NCI-H82 treated with DMSO at 0.1 percent for 48 hours (cell line): Measurements from ENCODE around the gene PEX14.
"Not testable (repeated sequence)": the region's sequence is repeated elsewhere in the genome, so short reads cannot be mapped to it uniquely, and the experiment has no call there.

ENCODE experiments used
- DNase-seq: peaks from one replicate; lab custom pipeline; 2025; ENCODE audit not compliant: unreplicated experiment; lab: John Stamatoyannopoulos, UW

The PEX14 gene

DNA sequence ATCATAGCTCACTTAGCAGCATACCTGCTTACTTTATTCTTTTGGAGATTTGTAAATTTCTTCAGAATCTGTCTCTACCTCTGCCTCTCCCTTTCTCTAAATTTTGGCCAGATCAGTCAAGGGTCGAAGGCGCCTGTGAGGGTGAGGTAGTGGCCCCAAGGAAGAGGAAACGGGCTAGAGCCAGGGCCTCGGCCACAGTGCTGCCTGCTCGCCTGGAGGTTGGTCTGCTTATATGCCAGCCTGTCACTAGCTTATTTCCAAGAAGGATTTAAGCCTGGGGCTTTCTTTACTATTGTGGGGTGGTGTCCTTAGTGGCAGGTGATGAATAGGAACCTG lies 19.6 kb downstream of the PEX14 start:
- no peak for DNase-seq

DNA sequence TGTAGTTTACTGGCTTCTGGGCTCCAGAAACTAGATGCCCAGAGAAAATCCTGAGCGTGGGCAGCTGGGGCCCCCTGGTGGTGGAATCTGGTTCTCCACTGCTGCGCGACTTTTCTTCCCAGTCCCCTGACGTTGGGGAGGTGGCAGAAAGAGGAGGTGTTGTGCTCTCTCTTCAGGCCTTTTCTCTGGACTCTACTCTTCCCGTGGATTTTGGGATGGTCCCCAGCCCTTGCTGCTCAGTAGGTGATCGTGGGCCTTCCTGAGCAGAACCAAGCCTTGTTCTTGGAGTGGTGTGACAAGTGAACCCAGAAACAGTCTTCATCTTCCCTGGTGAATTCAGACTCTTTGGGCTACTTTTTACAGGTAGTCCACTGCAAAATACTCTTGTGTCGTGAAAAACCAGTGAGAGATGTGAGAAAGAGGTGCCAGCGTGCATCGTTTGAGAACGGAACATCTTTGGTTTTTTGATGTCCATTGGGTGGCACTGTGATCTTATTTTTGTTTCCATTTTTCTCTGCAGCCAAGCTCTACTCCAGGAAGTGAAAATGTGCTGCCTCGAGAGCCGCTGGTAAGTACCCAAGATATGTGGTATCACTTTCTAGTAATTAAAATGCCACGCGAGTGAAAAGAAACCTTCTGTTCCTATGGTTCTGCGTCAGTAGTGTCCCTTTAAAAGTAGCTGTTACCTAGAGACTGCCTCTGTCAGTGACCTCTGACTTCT lies 20.2 kb downstream of the PEX14 start:
- peak; percentile 27 for DNase-seq

GRCh38 chr1:10495475-10495817 lies 20.7 kb downstream of the PEX14 start:
- DNase-seq: no peak

DNA sequence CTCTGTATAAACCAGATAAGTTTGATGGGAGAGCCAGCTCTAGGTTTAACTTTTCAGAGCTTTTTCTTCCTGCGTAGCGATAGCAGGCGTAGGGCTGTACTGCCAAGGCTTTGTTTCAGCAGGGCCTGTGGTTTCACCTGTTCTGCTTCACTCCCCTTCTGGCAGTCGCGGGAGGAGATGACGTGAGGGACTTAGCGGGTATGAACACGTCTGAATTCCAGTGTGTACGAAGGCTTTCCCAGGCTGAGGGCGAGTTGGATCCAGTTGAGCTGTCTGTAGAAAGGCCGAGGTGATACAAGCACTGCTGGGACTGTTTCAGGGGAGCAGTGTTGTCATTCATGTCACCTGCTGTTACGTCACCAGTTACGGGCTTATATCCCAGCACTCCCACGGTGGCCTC lies 21.2 kb downstream of the PEX14 start:
- DNase-seq: no peak

GRCh38 chr1:10497109-10497508 lies 22.4 kb downstream of the PEX14 start:
- no peak for DNase-seq

DNA sequence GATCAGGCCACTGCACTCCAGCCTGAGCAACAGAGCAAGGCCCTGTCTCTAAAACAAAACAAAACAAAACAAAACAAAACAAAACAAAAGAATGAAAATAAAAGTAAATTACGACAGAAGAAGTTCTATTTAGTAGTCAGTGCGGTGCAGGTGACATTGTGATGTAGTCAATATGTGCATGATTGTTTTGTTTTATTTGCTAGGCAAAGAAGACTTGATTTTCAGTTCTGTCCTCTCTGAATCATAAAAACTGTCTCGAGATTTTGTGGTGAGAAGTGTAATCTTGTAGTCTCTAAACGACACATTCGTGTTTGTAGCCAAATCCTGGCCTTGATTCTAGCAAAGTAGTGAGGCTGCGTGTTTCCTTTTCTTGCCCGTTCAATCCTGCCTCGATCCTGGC lies 23.5 kb downstream of the PEX14 start:
- DNase-seq: no peak

- no peak for DNase-seq
Observed at GRCh38 chr1:10502206-10502605, 27.5 kb downstream of the PEX14 start.

DNA sequence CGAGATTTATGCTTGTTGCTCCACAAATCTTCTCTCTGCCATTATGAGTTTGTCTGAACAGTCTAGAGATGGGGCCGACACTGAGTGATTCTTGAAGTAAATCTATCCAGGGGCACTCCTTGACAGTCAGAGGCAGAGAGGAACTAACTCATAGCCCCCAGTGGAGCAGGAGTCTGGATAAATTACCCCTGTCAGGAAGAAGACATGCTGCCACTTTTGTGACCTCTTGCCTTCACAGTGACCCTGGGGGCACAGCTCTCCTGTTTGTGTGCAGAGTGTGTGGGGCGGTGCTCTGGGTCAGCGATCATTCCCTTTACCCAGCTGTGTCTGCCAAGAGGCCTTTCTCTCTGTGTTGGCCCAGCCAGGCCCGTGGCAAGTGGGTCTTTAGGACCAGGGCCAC lies 29.5 kb downstream of the PEX14 start:
- DNase-seq: no peak

DNA sequence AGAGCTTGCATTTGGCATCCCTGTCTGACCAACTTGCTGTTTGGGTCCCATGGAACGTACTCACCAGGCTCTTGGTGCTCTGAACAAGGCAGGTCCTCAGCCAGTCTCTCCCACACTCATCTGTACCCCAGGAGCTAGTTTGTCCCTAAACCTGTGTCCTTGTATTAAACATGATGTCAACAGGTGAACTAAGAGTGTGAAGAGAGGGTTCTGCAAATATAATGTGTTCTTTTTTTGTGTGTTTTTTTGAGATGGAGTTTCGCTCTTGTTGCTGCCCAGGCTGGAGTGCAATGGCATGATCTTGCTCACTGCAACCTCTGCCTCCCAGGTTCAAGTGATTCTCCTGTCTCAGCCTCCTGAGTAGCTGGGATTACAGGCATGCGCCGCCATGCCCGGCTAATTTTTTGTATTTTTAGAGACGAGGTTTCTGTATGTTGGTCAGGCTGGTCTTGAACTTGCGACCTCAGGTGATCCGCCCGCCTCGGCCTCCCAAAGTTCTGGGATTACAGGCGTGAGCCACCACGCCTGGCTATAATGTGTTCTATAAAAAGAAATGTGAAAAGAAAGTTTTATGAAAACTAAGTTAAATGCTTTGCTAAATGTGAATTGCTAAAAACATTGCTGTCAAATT lies 31.4 kb downstream of the PEX14 start:
- DNase-seq: not testable (repeated sequence)

DNA sequence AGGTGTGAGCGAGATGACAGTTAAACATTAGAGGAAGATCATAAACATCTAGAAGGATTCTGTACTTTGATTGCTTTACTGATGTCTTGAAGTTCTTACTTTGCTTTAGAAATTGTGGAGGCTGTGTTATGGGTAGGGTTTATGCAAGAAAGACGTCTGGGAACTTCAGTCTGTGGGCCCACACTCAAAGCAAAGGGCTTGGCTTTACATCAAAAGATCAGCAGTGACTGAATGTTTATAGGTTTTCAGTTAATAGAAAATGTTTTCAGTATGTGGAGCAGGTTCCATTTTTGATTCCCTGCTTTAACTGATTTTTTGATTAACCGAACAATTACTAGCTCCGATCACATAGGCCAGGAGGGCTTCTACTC lies 31.9 kb downstream of the PEX14 start:
- no peak for DNase-seq

DNA sequence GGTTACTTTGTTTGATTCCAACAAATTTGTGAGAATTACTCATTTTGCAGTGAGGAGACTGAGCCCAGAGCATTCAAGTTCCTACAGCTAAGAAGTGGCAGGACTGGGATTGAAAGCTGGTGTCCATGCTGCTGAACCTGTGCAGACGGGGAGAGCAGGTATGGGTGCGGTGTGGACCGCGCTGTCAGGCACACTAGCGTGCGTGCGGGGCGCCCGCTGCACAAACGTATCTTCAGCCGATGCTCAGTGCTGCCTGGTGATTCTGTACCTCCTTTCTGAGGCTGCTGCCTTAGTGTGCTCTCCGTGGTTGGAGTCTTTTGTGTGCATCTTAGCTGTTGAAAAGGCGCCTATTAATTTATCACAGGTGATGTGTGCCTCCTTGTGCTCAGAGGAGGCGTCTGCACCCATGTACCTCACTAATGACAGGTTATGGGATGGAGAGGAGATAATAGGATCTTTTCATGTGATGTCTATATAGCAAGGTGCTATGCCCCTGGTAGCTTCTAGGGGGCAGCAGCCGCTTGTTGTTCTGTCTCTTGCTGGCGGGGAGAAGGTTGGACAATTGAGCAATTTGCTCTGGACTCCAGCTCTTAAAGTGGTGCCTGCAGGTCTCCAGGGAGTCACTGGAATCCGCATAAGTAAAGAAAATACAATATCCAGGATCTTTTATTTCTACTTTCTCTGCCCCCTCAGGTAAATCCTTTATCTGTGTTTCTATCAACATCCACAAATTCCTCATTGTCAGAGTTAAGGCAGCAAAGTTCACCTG lies 32.5 kb downstream of the PEX14 start:
- DNase-seq: peak; percentile 89

DNA sequence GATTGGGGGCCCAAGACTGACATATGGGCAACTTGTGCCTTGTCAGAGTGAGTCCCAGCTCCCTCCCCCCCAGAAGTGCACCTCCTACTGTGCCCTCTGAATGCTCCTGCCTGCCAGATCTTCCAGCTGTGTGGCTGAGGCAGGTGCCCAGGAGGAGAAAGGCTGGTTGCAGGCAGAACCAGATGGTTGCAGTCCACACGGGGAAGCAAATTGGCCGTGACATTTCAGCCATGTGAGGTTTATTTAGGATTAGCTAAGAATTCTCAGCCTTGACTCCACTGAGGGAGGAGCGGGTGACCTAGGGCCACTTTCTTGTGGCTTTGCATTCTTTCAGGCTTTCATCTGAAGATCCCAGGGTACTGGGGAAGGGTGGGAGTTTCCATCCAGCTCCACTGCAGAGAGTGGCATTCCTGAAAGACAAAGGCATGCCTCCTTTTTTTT lies 33.8 kb downstream of the PEX14 start:
- peak; percentile 10 for DNase-seq

DNA sequence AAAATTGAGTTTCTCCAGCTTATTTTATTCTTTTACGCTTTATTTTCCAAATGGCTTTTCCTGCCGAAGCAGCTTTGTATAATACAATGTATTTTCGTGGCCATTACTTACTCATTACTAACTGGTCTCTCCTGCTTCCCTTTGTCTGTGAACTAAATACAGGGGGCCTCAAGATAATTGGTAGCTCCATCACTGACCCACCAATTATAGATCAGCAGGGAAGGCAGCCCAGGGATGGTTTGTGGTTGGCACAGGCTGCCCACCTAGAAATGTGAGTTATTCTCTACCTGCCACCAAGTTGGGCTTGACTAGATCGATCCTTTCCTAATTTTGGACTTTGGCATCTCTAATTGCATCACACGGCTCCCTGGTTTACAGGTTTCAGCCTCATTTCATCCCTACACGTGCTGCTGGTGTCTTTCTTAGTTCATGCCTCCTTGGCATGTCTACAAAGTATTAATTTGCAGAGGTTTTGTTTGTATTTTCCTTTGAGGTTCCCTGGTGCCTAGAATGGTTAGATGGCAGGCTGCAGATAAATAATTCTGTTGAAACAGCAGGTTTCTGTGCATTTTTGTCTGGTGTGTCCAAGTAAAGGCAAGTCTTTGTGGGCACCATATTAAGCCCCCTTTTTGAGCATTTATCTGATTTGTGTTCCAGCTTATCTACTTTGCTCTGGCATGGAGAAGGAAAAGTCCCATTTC lies 35.2 kb downstream of the PEX14 start:
- DNase-seq: no peak

DNA sequence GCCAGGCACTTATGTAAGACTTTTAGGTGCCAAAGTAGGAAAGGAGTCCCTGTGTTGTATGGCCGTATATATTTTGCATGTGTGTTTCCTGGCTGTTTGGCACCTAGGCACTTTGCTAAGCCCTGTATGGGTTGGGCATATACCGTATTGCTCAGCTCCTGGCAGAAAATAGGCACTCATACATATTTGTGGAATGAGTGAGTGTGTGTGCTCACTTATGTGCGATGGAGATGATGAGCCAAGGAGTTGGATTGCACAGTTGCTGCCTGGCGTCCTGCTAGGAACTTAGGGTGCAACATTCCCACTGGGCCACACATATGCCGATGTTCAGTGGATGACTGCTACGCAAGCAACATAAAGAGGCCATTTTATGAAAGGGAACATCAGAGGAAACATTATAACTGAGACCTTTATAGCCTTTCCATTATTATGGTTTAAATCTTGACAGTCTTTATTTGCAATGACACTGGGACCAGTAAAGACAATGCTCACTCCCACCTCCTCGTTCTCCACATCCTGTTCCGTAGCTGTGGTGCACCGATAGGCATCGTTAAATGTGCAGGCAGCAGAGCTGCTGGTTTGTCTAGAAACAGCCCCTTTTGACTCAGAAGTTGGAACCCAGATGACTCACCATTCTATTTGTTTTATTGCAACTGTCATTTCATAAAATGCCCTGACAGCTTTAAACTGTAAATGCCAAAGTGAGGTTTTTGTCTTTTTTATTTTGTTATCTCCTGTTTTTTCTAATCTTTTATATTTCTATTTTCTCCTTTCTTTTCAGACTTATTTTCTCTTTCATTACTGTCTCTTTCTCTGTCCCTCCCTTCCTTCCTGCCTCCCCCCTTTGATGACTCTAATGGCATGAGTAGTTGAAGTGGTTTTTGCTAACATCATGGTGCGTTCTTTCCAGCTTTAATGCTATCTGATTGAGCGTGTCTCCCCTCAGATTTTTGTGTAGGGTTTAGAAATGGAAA lies 36.1 kb downstream of the PEX14 start:
- DNase-seq: no peak

DNA sequence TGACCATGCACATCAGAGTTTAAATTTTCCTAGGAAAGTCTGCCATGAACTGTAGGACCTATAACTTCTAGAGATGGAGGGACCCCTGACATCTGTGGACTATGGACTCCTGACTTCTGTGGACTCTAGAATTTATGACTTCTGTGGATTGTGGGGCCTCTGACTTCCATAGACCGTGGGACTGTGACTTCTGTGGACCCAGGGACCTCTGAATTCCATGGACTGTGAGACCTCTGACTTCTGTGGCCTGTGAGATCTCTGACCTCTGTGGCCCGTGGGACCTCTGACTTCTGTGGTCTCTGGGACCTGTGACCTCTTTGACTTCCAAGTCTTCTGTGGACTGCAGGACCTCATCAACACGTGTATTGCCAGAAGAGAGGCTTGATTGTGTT lies 36.7 kb downstream of the PEX14 start:
- DNase-seq: no peak

DNA sequence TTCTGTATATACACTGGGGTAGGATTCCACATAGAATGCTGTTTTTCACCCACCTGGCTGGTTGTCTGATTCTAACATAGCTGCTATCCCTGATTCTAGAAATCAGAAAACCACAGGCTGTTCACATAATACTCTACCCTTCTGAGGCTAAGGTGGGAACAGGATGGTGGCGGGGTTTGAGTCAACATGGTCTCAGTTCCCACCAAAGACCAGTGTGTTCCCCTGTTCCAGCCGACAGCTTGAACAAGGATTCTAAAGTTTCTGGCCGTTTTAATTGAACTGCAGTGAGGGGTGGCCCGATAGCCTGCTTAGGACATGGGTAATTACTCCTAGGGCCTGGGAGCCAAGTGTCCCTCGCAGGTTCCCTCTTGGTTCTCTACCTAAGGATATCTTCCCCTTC lies 38.4 kb downstream of the PEX14 start:
- no peak for DNase-seq

- peak; percentile 59 for DNase-seq
Observed at GRCh38 chr1:10514490-10515235, 39.9 kb downstream of the PEX14 start.

- DNase-seq: no peak
Observed at GRCh38 chr1:10515301-10515975, 40.7 kb downstream of the PEX14 start.

DNA sequence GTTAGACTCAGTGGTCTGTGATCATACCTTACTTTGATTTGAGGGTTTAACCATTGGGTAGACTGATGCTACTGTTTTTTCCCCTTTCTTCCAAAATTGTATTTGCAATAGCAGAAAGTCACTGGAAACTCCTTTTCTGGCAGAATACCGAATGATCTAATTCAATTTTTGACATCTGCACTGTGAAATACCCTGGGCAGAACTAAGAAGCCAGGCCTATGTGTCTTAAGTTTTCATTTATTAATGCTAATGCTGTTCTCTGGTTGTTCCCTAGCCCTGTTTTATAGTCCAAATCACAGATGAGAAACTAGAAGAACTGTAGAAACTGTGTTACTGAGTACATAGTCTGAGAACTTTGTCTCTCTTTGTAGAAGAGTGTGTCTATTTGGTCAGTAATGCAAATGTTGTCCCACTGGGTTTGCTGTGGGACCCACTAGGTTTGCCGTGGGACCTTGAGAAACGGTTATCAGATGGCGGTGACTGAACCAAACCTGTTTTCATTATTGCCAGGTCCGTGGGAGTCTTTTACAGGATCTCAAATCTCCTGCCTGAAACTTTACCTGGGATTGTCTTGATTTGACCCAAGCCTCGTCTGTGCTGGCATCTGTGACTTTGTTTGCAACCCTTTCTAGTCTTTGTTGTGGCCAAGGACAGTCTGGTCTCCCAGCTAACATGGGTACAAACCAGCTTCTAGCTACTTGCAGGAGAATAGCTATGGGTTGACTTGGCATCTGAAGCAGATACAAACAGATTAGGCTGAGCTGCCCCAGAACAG lies 41.4 kb downstream of the PEX14 start:
- DNase-seq: no peak
